ENCODE data around the gene DAZL. TPM values are rescaled to one million over a fixed set of nuclear protein-coding genes. Genes with fewer than 3 reads are reported as not detected.

The DAZL gene
- total RNA-seq, 2 experiments from 2014 or later: 0.07 TPM; not detected in 1

GRCh38 chr3:16584880-16585279 lies 20.3 kb downstream of the DAZL start:
- H3K9me3 Mint-ChIP-seq (ENCODE audit: low read depth): peaks cover 3% of the 10 kb centered on the region
- no peak overlapping the region for H3K4me3 Mint-ChIP-seq
- CTCF ChIA-PET: interaction anchor here (0.6 kb wide), 1 partner anchor 1289 kb away, joined by 3 read pairs; no protein-coding TSS in a partner anchor
- H3K36me3 Mint-ChIP-seq: no peaks in the 10 kb centered on the region
- ATAC-seq (no peak), DNase-seq (no peak)
- H3K4me1 Mint-ChIP-seq: peaks cover 6% of the 10 kb centered on the region
- H3K27ac Mint-ChIP-seq: no peak overlapping the region
- H3K27me3 Mint-ChIP-seq: peaks cover 18% of the 10 kb centered on the region

DNA sequence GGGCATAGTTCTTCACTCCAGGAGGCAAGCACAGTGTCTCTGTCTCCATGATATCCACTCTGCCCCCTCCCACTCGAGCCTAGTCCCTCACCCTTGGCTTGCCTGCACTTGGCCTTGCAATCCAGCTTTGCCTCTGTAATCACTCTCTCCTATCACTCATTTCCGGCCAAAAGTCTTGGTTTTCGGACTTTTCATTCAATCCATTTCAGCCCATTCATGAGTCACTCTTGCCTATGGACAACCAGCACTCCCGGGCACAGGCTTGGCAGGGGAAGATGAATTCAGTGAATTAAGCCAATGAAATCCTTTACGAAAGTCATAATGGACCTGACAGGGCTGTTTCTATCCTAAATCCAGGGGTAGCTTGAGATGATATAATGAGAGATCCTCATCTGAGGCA lies 21.7 kb downstream of the DAZL start:
- no peak for DNase-seq
- CTCF ChIA-PET: no interaction called here
- no peak for ATAC-seq
- Mint-ChIP-seq H3K27me3 (peaks cover 17% of the 10 kb centered on the region), H3K4me3 (no peak overlapping the region), H3K36me3 (no peaks in the 10 kb centered on the region), H3K27ac (no peak overlapping the region), H3K4me1 (no peaks in the 10 kb centered on the region), H3K9me3 (ENCODE audit: low read depth) (peaks cover 3% of the 10 kb centered on the region)

DNA sequence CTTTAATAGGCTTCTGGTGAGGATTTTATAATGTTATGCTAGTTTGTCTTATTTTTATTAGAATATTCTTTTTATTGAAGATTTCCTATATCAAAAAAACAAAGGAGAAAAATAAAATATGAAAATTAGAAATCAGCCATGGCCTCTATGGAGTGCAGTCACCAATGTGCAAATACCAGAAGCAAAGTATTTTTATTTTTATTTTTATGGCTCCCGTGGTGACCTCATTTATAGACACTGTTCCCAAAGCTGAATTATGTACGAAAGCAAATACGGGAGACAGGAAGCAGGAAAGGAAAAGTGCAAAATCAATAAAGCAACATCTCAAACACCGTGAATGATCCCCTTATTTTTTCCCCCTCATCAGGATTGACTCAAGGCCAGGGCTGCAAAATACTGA lies 35.1 kb downstream of the DAZL start:
- H3K9me3 Mint-ChIP-seq (ENCODE audit: low read depth): peaks cover 2% of the 10 kb centered on the region
- peaks cover 39% of the 10 kb centered on the region for H3K27me3 Mint-ChIP-seq
- H3K27ac Mint-ChIP-seq: no peak overlapping the region
- H3K4me3 Mint-ChIP-seq: no peak overlapping the region
- peaks cover 5% of the 10 kb centered on the region for H3K36me3 Mint-ChIP-seq
- CTCF ChIA-PET: no interaction called here
- ATAC-seq (no peak), DNase-seq (no peak)
- no peaks in the 10 kb centered on the region for H3K4me1 Mint-ChIP-seq

- Mint-ChIP-seq H3K4me3 (no peak overlapping the region), H3K36me3 (peaks cover 5% of the 10 kb centered on the region), H3K27me3 (peaks cover 39% of the 10 kb centered on the region), H3K9me3 (ENCODE audit: low read depth) (peaks cover 2% of the 10 kb centered on the region), H3K27ac (no peak overlapping the region), H3K4me1 (no peaks in the 10 kb centered on the region)
- no peak for DNase-seq
- no peak for ATAC-seq
- CTCF ChIA-PET: interaction anchor here (0.7 kb wide), 1 partner anchor 19 kb away, joined by 3 read pairs; no protein-coding TSS in a partner anchor
Observed at GRCh38 chr3:16568532-16568931, 36.7 kb downstream of the DAZL start.

- H3K4me1 Mint-ChIP-seq: no peaks in the 10 kb centered on the region
- no peak overlapping the region for H3K4me3 Mint-ChIP-seq
- ATAC-seq (no peak), DNase-seq (no peak)
- no peak overlapping the region for H3K27ac Mint-ChIP-seq
- H3K27me3 Mint-ChIP-seq: peaks cover 38% of the 10 kb centered on the region
- H3K9me3 Mint-ChIP-seq (ENCODE audit: low read depth): peaks cover 2% of the 10 kb centered on the region
- peaks cover 5% of the 10 kb centered on the region for H3K36me3 Mint-ChIP-seq
- CTCF ChIA-PET: no interaction called here
Observed at GRCh38 chr3:16568115-16568514, 37.1 kb downstream of the DAZL start.

GRCh38 chr3:16559653-16560365 lies 45.4 kb downstream of the DAZL start:
- H3K27me3 Mint-ChIP-seq: peaks cover 5% of the 10 kb centered on the region
- DNase-seq: no peak
- H3K4me3 Mint-ChIP-seq: no peak overlapping the region
- ATAC-seq: no peak
- no peaks in the 10 kb centered on the region for H3K9me3 Mint-ChIP-seq (ENCODE audit: low read depth)
- H3K36me3 Mint-ChIP-seq: no peaks in the 10 kb centered on the region
- CTCF ChIA-PET: no interaction called here
- no peak overlapping the region for H3K27ac Mint-ChIP-seq
- peaks cover 4% of the 10 kb centered on the region for H3K4me1 Mint-ChIP-seq

DNA sequence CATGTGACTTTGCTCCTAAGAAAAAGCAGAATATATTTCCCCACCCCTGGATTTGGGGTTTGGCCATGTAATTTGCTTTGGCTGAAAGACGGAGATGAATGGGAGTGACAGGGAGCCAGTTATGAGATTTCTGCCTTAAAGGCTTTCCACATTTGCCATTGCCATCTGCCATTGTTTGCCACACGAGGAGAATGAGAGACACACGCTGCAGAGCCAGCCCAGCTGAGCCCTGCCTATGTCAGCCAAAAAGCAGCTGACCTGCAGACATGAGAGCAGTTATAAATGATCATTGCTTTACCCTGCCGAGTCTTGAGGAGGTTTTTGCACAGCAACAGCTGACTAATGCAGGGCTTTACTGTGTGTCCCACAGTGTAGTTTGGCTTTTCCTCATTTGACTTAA lies 51.1 kb downstream of the DAZL start:
- no peak for ATAC-seq
- Mint-ChIP-seq H3K4me1 (peaks cover 15% of the 10 kb centered on the region), H3K36me3 (no peaks in the 10 kb centered on the region), H3K4me3 (no peak overlapping the region), H3K9me3 (ENCODE audit: low read depth) (no peaks in the 10 kb centered on the region), H3K27ac (no peak overlapping the region), H3K27me3 (peaks cover 8% of the 10 kb centered on the region)
- CTCF ChIA-PET: interaction anchor here (2.1 to 2.2 kb wide), 2 partner anchors 264 to 285 kb away, joined by 5 to 9 read pairs; no protein-coding TSS in a partner anchor
- no peak for DNase-seq

- Mint-ChIP-seq H3K27me3 (peaks cover 6% of the 10 kb centered on the region), H3K27ac (no peak overlapping the region), H3K9me3 (ENCODE audit: low read depth) (no peaks in the 10 kb centered on the region), H3K4me1 (peaks cover 14% of the 10 kb centered on the region), H3K36me3 (no peaks in the 10 kb centered on the region), H3K4me3 (no peak overlapping the region)
- ATAC-seq: no peak
- CTCF ChIA-PET: interaction anchor here (0.7 to 2.2 kb wide), 2 partner anchors 262 to 264 kb away, joined by 5 read pairs; no protein-coding TSS in a partner anchor
- DNase-seq: no peak
Observed at GRCh38 chr3:16552757-16553156, 52.5 kb downstream of the DAZL start.

- no peak overlapping the region for H3K27ac Mint-ChIP-seq
- no peak overlapping the region for H3K4me3 Mint-ChIP-seq
- DNase-seq: no peak
- H3K9me3 Mint-ChIP-seq (ENCODE audit: low read depth): no peaks in the 10 kb centered on the region
- H3K4me1 Mint-ChIP-seq: peaks cover 13% of the 10 kb centered on the region
- CTCF ChIA-PET: interaction anchor here (1.0 to 3.2 kb wide), 9 partner anchors 13 to 503 kb away, joined by 3 to 20 read pairs (median 6); partner anchors contain the start of genes DPH3 and OXNAD1
- peak; percentile 40 for ATAC-seq
- peaks cover 6% of the 10 kb centered on the region for H3K27me3 Mint-ChIP-seq
- H3K36me3 Mint-ChIP-seq: no peaks in the 10 kb centered on the region
Observed at GRCh38 chr3:16551342-16551976, 53.8 kb downstream of the DAZL start.

DNA sequence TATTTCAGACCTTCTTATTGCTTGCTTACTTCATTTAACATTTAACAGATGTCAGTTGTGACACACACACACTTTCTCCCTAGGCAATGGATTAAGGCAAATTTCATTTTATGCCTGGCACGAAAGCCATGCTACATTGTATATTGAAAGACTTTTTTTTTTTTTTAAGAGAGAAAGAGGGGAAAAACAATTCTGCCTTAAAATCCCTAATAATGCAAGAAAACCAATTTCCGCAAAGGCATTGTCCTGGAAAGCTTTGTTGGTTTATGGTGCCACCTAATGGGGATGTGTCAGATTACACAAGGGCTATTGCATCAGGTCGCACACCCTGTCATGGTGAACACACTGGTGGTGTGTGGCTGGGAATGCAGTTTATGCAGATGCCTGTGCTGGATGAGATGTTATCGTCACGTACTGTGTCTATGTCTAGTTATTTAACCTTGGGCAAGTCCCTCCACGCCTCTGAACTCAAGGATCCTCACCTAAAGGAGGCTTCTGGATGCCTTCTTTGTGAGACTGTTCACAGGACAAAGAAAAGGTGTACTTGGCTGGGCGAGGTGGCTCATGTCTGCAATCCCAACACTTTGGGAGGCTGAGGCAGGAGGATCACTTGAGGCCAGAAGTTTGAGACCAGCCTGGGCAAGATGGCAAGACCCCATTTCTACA lies 54.4 kb downstream of the DAZL start:
- ATAC-seq (peak; percentile 98), DNase-seq (peak; percentile 85)
- Mint-ChIP-seq H3K27me3 (peaks cover 6% of the 10 kb centered on the region), H3K4me3 (no peak overlapping the region), H3K9me3 (ENCODE audit: low read depth) (no peaks in the 10 kb centered on the region), H3K4me1 (peaks cover 13% of the 10 kb centered on the region), H3K27ac (peak overlapping the region; percentile 78), H3K36me3 (no peaks in the 10 kb centered on the region)
- CTCF ChIA-PET: interaction anchor here (0.7 to 3.2 kb wide), 19 partner anchors 12 to 1047 kb away, joined by 3 to 20 read pairs (median 4); partner anchors contain the start of genes DPH3 and OXNAD1

DNA sequence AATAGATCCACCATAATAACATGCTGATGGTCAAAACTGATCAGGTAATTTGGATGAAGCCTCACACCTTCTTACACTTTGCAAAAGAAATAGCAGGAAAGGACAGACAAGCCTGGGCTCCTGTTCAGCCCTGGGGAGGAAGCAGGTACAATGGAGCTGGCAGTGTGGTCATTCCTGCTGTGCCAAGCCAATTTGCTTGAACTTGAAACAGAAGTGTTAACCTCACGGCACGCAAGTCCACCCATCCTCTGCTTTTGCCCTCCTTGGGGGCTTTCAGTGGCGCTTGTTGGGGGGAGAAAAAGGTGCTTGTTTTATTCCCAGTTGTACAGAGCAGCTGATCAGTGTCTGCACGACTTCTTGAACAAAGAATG lies 54.9 kb downstream of the DAZL start:
- Mint-ChIP-seq H3K36me3 (no peaks in the 10 kb centered on the region), H3K9me3 (ENCODE audit: low read depth) (no peaks in the 10 kb centered on the region), H3K27me3 (peaks cover 6% of the 10 kb centered on the region), H3K27ac (no peak overlapping the region), H3K4me1 (peaks cover 16% of the 10 kb centered on the region), H3K4me3 (no peak overlapping the region)
- no peak for ATAC-seq
- DNase-seq: no peak
- CTCF ChIA-PET: interaction anchor here (0.7 to 3.2 kb wide), 19 partner anchors 12 to 1048 kb away, joined by 3 to 20 read pairs (median 4); partner anchors contain the start of genes DPH3 and OXNAD1

GRCh38 chr3:16548721-16549120 lies 56.5 kb downstream of the DAZL start:
- no peak for ATAC-seq

More at GRCh38 chr3:16548721-16549120, 56.5 kb downstream of the DAZL start:
- DNase-seq: no peak
- Mint-ChIP-seq H3K36me3 (no peaks in the 10 kb centered on the region), H3K4me3 (no peak overlapping the region), H3K9me3 (ENCODE audit: low read depth) (no peaks in the 10 kb centered on the region), H3K4me1 (peaks cover 21% of the 10 kb centered on the region), H3K27ac (no peak overlapping the region), H3K27me3 (peaks cover 6% of the 10 kb centered on the region)
- CTCF ChIA-PET: interaction anchor here (2.8 to 3.2 kb wide), 2 partner anchors 258 to 284 kb away, joined by 18 to 20 read pairs; partner anchors contain the start of genes DPH3 and OXNAD1

Data from activated CD8-positive, alpha-beta memory T cell treated with anti-CD3 and anti-CD28 coated beads, Interleukin-2, amount 10 ng/mL, durations not matched to agents 7 days and 5 days (primary cell).